Activated CD4-positive, alpha-beta T cell treated with anti-CD3 and anti-CD28 coated beads, Interleukin-2, amount 50 U/mL, for 1 hour (primary cell): ENCODE measurements around the gene SMARCC2.
"Not testable (repeated sequence)": the region's sequence is repeated elsewhere in the genome, so short reads cannot be mapped to it uniquely, and the experiment has no call there.

Experiments
- DNase-seq: peaks from one replicate; pipeline ENCODE4 v3.0.0-alpha.2; 2020

Gene SMARCC2

DNA sequence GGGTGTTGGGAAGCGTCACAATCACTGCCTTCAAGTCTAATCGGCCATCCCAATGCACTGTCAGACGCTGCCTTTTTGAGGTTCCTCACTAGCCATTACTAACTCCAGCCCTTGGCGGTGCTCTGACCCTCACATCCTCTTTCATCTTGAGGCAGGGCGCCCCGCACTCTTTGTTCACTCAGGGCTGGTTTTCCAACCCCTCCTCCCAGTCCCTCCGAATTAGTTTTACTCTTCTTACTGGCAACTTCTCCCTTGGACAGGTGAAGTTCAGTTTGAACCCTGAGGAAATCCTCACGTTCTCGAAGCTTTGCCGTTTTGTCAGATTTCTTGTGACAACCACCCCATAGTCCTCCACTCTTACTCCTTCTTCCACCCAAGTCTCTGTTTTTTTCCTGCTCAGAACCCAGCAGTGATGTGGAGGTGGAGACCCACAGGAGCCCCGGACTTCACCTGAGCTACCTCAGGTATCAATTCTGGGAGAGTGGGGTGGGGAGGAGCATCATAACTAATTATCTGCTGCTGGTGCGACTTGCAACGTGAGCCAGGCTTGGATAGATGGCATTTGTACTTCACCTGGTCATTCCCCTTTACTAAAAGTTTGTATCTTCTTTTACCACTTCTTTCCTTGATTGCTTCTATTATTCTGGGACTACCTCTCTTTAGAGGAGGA, 70.5 kb downstream of the SMARCC2 start:
- DNase-seq = no peak

DNA sequence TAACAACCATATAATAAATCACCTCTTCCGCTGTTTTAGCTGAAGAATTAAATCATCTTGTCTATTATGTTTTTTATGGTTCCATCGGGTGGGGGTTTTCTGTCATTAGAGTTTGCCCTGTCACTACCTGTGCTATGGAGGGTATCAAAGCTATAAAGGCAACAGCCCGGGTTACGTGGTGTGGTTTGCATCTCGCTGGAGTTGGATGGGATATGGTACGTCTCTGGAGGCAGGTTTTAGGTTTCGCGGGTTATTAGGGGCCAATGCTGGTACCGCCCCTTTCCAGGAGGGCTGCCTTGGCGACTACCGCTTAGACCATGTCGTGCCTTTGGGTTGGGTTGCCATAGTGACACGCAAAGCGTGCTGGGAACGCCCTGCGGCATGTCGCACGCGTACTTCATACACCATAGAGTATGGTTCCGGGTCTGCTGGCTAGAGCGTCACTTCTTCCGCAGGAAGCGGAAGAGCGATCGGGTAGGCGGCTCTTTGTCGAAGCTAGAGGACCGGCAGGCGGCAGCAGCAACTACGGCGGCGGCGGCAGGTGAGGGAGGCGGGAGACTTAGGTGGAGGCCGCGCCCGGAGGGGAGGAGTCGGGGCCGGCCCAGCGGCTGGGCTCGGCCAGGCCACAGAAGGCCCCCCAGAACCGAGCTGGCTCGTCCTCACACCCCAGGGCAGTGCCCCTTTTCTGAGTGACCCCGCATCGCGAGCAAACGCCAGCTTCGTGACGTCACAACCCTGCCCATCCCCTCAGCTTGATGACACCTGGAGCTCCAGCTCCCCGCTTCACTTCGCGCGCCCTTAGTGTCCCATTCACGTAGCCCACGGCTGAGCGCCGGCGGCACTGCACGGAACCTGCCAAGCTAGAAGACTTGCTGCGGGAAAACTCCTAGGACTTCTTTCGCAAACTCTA, 71.2 kb downstream of the SMARCC2 start, which contains the start of gene ZC3H10:
ZC3H10 (plus strand) TSS at position 489 of the 910 bp plus-strand sequence. CDS start 2,297 bp downstream, outside the sequence.
- peak; percentile 95 for DNase-seq

DNA sequence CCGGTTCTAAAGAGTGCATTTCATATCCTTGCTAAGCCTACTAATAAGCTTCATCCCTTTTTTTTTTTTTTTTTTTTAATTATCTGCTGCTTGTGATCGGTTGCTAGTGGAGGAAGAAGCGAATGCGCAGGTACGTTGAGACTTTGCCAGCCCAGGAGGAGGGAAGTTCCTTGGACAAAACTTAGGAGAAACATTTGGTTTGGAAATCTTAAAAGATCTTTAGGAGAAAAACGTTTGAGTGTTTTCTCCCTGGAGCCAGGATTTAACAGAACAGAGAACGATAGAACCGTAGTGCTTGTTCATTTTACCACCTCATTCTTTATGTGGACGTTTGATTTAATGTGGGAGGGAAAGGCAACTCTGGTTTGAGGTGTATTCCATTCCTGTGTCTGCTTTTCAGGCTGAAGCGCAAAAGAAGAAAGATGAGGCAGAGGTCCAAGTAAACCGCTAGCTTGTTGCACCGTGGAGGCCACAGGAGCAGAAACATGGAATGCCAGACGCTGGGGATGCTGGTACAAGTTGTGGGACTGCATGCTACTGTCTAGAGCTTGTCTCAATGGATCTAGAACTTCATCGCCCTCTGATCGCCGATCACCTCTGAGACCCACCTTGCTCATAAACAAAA, 72.1 kb downstream of the SMARCC2 start:
- DNase-seq = not testable (repeated sequence)

DNA sequence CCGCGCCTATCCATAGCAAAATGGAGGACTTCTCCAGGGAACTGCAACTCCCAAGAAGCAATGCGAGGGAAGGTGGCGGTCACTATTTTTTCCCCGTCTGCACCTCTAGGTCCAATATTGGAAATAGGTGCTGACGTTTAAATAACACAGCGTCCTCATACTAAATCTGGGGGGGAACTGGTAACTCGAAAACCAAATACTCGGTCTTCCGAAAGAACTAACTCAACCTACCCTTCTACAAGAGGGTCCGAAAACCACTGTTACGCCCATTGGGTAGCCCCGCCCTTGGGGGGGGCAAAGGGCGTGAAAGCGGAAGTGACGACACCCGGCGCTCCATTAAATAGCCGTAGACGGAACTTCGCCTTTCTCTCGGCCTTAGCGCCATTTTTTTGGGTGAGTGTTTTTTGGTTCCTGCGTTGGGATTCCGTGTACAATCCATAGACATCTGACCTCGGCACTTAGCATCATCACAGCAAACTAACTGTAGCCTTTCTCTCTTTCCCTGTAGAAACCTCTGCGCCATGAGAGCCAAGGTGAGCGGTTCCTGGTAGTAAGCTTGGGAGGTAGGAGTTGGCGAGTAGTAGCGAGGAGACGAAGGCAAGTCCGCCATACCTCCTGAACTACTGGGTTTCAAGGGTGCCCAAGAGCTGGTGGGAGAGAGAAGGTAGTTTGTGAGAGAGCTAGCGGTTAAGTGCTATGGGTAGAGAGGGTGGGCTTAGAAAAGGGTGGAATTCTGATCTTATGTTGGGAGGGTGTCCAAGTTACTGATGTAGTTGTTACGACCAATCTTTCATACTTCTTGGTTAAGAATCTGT, 72.8 kb downstream of the SMARCC2 start, which contains the start of gene RPL41:
RPL41 (plus strand) TSS at position 367 of the 815 bp plus-strand sequence.
- peak; percentile 95 for DNase-seq

DNA sequence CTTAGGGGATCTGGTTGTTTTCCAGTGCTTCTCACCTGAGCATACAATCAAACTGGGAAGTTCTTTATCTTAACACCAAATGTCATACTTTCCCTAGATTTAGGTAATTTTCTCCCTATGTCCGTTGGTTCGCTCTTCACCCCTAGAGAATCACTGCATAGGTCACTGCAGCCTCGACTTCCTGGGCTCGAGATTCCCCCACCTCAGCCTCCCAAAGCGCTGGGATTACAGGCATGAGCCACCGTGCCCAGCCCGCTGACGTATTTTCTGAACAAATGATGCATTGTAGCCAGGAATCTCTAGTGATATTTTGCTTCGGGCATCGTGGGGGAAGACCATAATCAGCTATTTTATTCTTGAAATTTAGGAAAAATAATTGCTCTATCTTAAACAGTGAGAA, 74.0 kb downstream of the SMARCC2 start:
- no peak for DNase-seq

DNA sequence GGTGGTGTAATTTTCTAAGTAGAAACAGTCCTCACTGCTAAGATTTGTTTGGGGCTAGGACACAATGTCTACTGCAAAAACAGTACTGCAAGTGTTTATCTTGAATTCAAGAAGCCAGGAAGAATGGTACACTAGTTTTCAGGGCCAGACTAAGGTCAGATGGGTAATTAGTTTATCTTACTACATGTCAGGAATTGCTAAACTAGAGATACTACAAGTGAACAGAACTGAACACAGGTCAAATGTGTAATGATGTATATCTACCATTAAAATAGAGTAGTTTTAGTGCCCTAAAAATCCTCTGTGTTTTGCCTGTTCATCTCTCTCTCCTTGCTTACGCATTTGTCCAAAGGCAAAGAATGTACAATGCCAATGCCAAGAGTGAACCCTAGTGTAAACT, 75.2 kb downstream of the SMARCC2 start:
- no peak for DNase-seq
